ENCODE measurements around the gene CIRBP. TPM values are rescaled to one million over a fixed set of nuclear protein-coding genes. Genes with fewer than 3 reads are reported as not detected.

The CIRBP gene
- polyA plus RNA-seq, 4 donors, result 704 to 940 (median 807) TPM

- DNase-seq (ENCODE audit: low read depth in 4 of 4, low spot score in 3 of 4), result no peak
Measured at GRCh38 chr19:1254081-1254527, 15.0 kb upstream of the CIRBP start.

GRCh38 chr19:1254530-1255185 lies 14.5 kb upstream of the CIRBP start:
- no peak for DNase-seq (ENCODE audit: low read depth in 4 of 4, low spot score in 3 of 4)

- no peak for DNase-seq (ENCODE audit: low read depth in 4 of 4, low spot score in 3 of 4)
Measured at GRCh38 chr19:1255186-1256161, 13.7 kb upstream of the CIRBP start.

- no peak for DNase-seq (ENCODE audit: low read depth in 4 of 4, low spot score in 3 of 4)
Measured at GRCh38 chr19:1256646-1257474, 12.3 kb upstream of the CIRBP start.

GRCh38 chr19:1257475-1258162 lies 11.5 kb upstream of the CIRBP start:
- no peak for DNase-seq (ENCODE audit: low read depth in 4 of 4, low spot score in 3 of 4)

GRCh38 chr19:1258163-1258492 lies 11.0 kb upstream of the CIRBP start:
- no peak for DNase-seq (ENCODE audit: low read depth in 4 of 4, low spot score in 3 of 4)

- no peak for DNase-seq (ENCODE audit: low read depth in 4 of 4, low spot score in 3 of 4)
Measured at GRCh38 chr19:1258707-1259205, 10.4 kb upstream of the CIRBP start.

GRCh38 chr19:1259206-1259875 lies 9.8 kb upstream of the CIRBP start:
- DNase-seq (ENCODE audit: low read depth in 4 of 4, low spot score in 3 of 4), result no peak

- DNase-seq (ENCODE audit: low read depth in 4 of 4, low spot score in 3 of 4), result no peak
Measured at GRCh38 chr19:1259876-1260748, 9.0 kb upstream of the CIRBP start.

GRCh38 chr19:1260749-1261537 lies 8.2 kb upstream of the CIRBP start:
- DNase-seq (ENCODE audit: low read depth in 4 of 4, low spot score in 3 of 4), result peak; percentile 88 to 92 (median 91)

GRCh38 chr19:1261538-1261797 lies 7.7 kb upstream of the CIRBP start:
- no peak for DNase-seq (ENCODE audit: low read depth in 4 of 4, low spot score in 3 of 4)

- DNase-seq (ENCODE audit: low read depth in 4 of 4, low spot score in 3 of 4), result no peak
Measured at GRCh38 chr19:1261798-1262622, 7.1 kb upstream of the CIRBP start.

- DNase-seq (ENCODE audit: low read depth in 4 of 4, low spot score in 3 of 4), result no peak
Measured at GRCh38 chr19:1262623-1263123, 6.5 kb upstream of the CIRBP start.

- DNase-seq (ENCODE audit: low read depth in 4 of 4, low spot score in 3 of 4), result no peak
Measured at GRCh38 chr19:1263188-1263587, 5.9 kb upstream of the CIRBP start.

- no peak for DNase-seq (ENCODE audit: low read depth in 4 of 4, low spot score in 3 of 4)
Measured at GRCh38 chr19:1264801-1265614, 4.1 kb upstream of the CIRBP start.

- no peak for DNase-seq (ENCODE audit: low read depth in 4 of 4, low spot score in 3 of 4)
Measured at GRCh38 chr19:1265615-1266128, 3.5 kb upstream of the CIRBP start.

Measured in left renal pelvis (tissue), 4 donors.